Measurements from ENCODE around the gene AIG1.

The AIG1 gene

DNA sequence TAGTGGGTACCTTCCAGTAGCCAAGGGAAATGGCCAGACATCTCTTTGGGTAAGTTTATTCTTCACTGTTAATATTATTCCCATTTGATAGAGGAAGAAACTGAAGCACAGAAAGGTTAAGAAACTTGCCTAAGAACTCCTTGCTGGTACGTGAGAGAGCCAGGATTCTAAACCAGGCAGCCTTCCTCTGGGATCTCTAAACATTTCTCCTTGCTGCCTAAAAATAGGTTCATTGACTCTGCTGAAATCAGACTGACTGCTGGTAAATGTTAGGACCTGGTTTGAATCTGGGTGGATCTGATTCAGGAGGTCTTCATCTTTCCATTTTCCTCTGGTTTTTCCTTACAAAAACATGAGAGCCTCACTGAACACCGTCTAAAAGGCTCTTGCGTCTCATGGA is 186.9 kb downstream of the AIG1 start:
- TF ChIP-seq, protein P1, sequence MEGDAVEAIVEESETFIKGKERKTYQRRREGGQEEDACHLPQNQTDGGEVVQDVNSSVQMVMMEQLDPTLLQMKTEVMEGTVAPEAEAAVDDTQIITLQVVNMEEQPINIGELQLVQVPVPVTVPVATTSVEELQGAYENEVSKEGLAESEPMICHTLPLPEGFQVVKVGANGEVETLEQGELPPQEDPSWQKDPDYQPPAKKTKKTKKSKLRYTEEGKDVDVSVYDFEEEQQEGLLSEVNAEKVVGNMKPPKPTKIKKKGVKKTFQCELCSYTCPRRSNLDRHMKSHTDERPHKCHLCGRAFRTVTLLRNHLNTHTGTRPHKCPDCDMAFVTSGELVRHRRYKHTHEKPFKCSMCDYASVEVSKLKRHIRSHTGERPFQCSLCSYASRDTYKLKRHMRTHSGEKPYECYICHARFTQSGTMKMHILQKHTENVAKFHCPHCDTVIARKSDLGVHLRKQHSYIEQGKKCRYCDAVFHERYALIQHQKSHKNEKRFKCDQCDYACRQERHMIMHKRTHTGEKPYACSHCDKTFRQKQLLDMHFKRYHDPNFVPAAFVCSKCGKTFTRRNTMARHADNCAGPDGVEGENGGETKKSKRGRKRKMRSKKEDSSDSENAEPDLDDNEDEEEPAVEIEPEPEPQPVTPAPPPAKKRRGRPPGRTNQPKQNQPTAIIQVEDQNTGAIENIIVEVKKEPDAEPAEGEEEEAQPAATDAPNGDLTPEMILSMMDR (conservative IDR thresholded peaks at IDR 0.05), result no peak
- no peak overlapping the region for H3K27ac ChIP-seq

DNA sequence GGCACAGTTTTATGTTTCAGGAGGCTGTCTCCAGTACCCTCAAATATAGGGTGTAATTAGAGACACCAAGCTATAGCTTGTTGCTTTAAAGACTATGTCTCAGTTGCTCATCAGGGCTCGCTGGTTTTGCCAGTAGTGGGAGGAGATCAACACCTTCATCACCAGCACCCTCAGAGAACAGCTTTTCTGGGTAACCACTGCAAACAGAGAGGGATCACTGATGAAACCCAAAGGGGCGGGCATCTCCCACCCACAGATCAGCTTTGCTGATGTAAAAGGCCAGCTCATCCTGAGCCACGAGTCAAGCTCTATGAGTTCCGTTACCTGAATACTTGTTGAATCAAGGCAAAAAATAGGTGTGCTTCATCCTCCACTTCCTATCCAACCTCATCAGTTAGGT is 187.7 kb downstream of the AIG1 start:
- TF ChIP-seq, protein P1 (conservative IDR thresholded peaks at IDR 0.05), result no peak
- H3K27ac ChIP-seq, result no peak overlapping the region

DNA sequence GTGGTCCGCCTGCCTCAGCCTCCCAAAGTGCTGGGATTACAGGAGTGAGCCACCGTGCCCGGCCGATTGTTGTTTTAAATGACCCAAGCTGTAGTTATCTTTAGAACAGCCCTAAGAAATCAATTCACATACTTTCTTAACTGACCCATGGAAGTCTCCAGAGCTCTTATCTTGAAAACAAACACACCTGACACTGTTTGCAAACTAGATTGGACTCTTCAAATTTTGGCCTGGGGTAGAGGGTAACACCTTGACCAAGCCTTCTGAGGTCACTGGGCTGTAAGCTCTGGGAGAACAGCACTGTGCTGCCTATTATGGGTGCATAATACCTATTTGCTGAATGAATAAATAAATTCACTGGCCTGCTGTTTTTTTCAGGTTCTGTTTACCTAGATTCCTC is 190.6 kb downstream of the AIG1 start:
- TF ChIP-seq, protein P1 (conservative IDR thresholded peaks at IDR 0.05), result no peak
- no peak overlapping the region for H3K27ac ChIP-seq

DNA sequence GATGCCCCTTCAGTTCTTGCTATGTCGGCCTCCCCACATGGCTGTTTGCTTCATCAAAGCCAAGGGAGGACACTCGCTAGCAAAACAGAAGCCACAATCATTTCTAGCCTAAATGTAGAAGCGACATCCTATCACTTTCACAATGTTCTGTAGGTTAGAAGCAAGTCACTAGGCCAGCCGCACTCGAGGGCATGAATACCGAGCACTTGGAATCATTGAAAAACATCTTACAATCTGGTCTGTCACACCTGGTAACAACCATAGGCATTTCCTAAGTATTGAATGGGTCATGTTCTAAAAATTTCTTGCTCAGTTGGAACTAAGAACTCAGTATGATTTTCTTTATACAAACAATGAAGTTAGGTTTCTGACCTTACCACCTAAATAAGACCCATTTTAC is 192.3 kb downstream of the AIG1 start:
- no peak overlapping the region for H3K27ac ChIP-seq
- TF ChIP-seq, protein P1 (conservative IDR thresholded peaks at IDR 0.05), result no peak

DNA sequence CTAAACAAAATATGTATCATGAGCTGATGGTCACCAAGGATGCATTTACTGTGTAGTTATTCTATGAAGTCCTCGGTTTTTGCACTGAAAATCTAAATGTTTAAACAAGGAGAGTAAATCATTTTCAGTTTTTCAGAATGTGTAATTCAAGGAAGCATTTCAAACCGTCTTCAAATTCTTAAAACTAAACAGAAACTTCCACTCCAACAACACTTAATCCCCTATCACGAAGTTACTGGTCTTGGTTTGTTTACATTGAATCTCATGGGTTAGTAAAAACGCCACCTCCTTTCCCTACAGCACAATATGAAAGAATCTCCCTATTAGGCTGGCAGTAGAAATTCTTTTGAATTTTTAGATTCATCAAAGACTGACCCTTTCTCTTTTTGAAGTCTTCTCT is 192.9 kb downstream of the AIG1 start:
- TF ChIP-seq, protein P1 (conservative IDR thresholded peaks at IDR 0.05), result no peak
- H3K27ac ChIP-seq, result no peak overlapping the region

DNA sequence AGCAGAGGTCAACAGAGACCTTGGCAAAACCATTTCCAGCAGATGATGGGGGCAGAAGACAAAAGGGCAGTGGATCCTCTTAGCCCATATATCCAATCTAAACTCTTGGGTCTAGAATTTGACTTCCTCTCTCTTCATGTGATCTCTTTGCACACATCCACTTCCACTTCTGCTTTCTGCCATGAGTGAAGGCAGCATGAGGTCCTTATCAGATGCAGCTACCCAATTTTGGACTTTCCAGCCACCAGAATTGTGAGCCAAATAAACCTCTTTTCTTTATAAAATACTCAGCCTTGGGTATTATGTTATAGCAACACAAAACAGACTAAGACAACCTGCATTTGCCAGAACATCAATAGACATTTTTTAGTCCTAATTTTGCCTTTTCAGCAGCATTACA is 198.3 kb downstream of the AIG1 start:
- TF ChIP-seq, protein P1 (conservative IDR thresholded peaks at IDR 0.05), result no peak
- H3K27ac ChIP-seq, result no peak overlapping the region

DNA sequence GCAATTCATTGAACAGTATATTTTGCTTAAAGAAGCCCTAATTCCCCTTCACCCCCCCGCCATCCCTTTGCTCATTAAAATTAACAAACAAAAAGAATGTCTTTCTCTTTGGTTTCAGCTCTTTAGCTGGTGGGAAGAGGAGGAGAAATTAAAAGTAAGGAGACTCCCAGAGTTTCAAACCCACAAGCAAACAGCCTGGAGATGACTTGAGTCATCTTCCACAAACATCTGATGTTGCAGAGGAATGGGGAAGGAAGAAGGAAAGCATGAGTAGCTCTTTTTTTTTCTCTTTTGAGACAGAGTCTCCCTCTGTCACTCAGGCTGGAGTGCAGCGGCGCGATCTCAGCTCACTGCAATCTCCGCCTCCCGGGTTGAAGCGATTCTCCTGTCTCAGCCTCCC is 200.2 kb downstream of the AIG1 start:
- TF ChIP-seq, protein P1 (conservative IDR thresholded peaks at IDR 0.05), result no peak
- H3K27ac ChIP-seq, result peak overlapping the region; percentile 21; the same call in 1 of the 2 replicates
